K562 (cell line): Measurements from ENCODE around the gene MPL. TPM values are rescaled to one million over a fixed set of nuclear protein-coding genes. Genes with fewer than 3 reads are reported as not detected.

ENCODE experiments used
- CREM ChIP-seq: IDR thresholded peaks from 2 replicates; pipeline ENCODE4 v1.6.1; 2014; ENCODE audit warnings: antibody characterized with exemption, low read depth
- HDAC6 ChIP-seq: IDR thresholded peaks from 2 replicates; pipeline ENCODE4 v1.6.1; 2012; ENCODE audit warnings: low read depth, mild to moderate bottlenecking, control low read depth, inconsistent platforms, low read length, moderate library complexity
- HNRNPL ChIP-seq: fragments of 200-400 bp; formaldehyde crosslinking; IDR thresholded peaks from 2 replicates; pipeline ENCODE4 v1.6.1; 2017; ENCODE audit warnings: low read depth, mild to moderate bottlenecking, low read length
- HOXB6 ChIP-seq: fragments of 250-450 bp; sonication (Bioruptor Pico); IDR thresholded peaks from 2 replicates; pipeline ENCODE4 v1.5.1; 2022; ENCODE audit warnings: mild to moderate bottlenecking, borderline replicate concordance
- MAFG ChIP-seq: fragments of 450-650 bp; conservative IDR thresholded peaks from 2 replicates; pipeline ENCODE4 v1.6.1; 2016; ENCODE audit warnings: missing genetic modification characterization, missing compliant biosample characterization
- MAFK ChIP-seq: IDR thresholded peaks from 2 replicates; pipeline ENCODE4 v1.6.1; 2011; ENCODE audit warnings: low read length, improper control_type of control experiment
- POLR3G ChIP-seq: IDR thresholded peaks from 2 replicates; pipeline ENCODE4 v1.6.1; 2011; ENCODE audit not compliant: insufficient read length, insufficient replicate concordance; ENCODE audit errors: extremely low read depth
- SAFB ChIP-seq: fragments of 200-400 bp; formaldehyde crosslinking; IDR thresholded peaks from 2 replicates; pipeline ENCODE4 v1.6.1; 2017; ENCODE audit warnings: low read depth, low read length, borderline replicate concordance
- SETDB1 ChIP-seq: IDR thresholded peaks from one replicate; pipeline ENCODE4 v1.6.1; 2012; ENCODE audit warnings: low read length, control low read depth, inconsistent platforms
- U2AF1 ChIP-seq: fragments of 200-400 bp; formaldehyde crosslinking; optimal IDR thresholded peaks from 2 replicates; pipeline ENCODE3; 2017; ENCODE audit warnings: mild to moderate bottlenecking, low read depth, low read length, moderate library complexity
- WHSC1 ChIP-seq: IDR thresholded peaks from one replicate; pipeline ENCODE4 v1.6.1; 2012; ENCODE audit warnings: low read length, control low read depth, inconsistent platforms
- ZNF121 ChIP-seq: sonication (generic); formaldehyde crosslinking; conservative IDR thresholded peaks from 2 replicates; pipeline ENCODE4 v1.8.0; 2022; ENCODE audit warnings: missing genetic modification reagents
- ZNF431 ChIP-seq: sonication (generic); formaldehyde crosslinking; IDR thresholded peaks from 2 replicates; pipeline ENCODE4 v1.8.0; 2022; ENCODE audit warnings: mild to moderate bottlenecking, missing genetic modification reagents
- ZNF445 ChIP-seq: fragments of 250-450 bp; sonication (Bioruptor Pico); IDR thresholded peaks from 2 replicates; pipeline ENCODE4 v1.4.0; 2020; ENCODE audit warnings: low read depth, mild to moderate bottlenecking, moderate library complexity
- polyA plus RNA-seq, 8 experiments: library from polyadenylated mRNA; depleted of rRNA in 4 of 8; stranded (reverse) in 5 of 8; unstranded in 3 of 8; fragments of >200 nt; fragmentation: Nextera tagmentation in 2 of 8; fragmentation: Illumina TruSeq in 1 of 8; extraction: Ambion mirVana in 2 of 8; extraction: Trizol in 1 of 8; gene quantifications; 2 replicates each; pipeline versions ENCODE4 v1.2.1 to v1.2.3, GENCODE V29; 2011 to 2014; ENCODE audit warnings: inconsistent platforms in 1 of 8, missing spikeins in 1 of 8
- total RNA-seq, 7 experiments: library from RNA; depleted of rRNA in 6 of 7; stranded (reverse); fragments of >200 nt in 6 of 7; fragmentation: Illumina TruSeq in 2 of 7; extraction: Trizol in 2 of 7; gene quantifications; 2 replicates each; pipeline versions ENCODE4 v1.2.1 to v1.2.3, GENCODE V29; 2011 to 2021; ENCODE audit warnings: low replicate concordance in 1 of 7
- TF ChIP-seq, protein P1 (sequence below): IDR thresholded peaks from 2 replicates; pipeline ENCODE4 v1.6.1; 2014; ENCODE audit warnings: antibody characterized with exemption
- TF ChIP-seq, protein P2 (sequence below), 2 experiments: IDR thresholded peaks; 2 replicates each; pipeline ENCODE4 v1.6.1; 2011; ENCODE audit warnings: borderline replicate concordance in 1 of 2, control low read depth in 1 of 2, low read depth in 1 of 2, low read length in 1 of 2, mild to moderate bottlenecking in 1 of 2, mixed read lengths in 1 of 2, moderate library complexity in 1 of 2; ENCODE audit not compliant: insufficient read depth in 1 of 2, insufficient read length in 1 of 2, poor library complexity in 1 of 2, severe bottlenecking in 1 of 2; ENCODE audit errors: extremely low read depth in 1 of 2
- TF ChIP-seq, protein P3 (sequence below): fragments of 450-650 bp; IDR thresholded peaks from 2 replicates; pipeline ENCODE4 v1.6.1; 2016; ENCODE audit warnings: antibody characterized with exemption
- TF ChIP-seq, protein P4 (sequence below), 2 experiments: fragments of 450-650 bp; IDR thresholded peaks; 2 replicates each; pipeline ENCODE4 v1.6.1; 2018; ENCODE audit warnings: mild to moderate bottlenecking in 2 of 2, low read depth in 1 of 2; ENCODE audit not compliant: partially characterized antibody in 2 of 2
- TF ChIP-seq, protein P5 (sequence below): IDR thresholded peaks from 2 replicates; pipeline ENCODE4 v1.6.1; 2016; ENCODE audit warnings: missing genetic modification characterization, missing compliant biosample characterization

The MPL gene
- total and polyA plus RNA-seq, 9 of the 15 experiments (the other 6 are each of a cell fraction or from before 2014, with no cell fraction given), result not detected

DNA sequence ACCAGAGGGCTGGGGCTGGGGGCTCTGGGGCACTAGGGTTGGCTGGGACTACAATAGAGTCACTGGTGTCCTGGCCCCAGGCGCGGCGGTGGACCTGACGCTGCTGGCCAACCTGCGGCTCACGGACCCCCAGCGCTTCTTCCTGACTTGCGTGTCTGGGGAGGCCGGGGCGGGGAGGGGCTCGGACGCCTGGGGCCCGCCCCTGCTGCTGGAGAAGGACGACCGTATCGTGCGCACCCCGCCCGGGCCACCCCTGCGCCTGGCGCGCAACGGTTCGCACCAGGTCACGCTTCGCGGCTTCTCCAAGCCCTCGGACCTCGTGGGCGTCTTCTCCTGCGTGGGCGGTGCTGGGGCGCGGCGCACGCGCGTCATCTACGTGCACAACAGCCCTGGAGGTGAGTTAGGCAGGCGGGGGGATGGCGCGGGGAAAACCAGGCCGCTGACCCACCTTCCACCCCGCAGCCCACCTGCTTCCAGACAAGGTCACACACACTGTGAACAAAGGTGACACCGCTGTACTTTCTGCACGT is 32.8 kb upstream of the MPL start (continued):
- TF ChIP-seq, protein P1, sequence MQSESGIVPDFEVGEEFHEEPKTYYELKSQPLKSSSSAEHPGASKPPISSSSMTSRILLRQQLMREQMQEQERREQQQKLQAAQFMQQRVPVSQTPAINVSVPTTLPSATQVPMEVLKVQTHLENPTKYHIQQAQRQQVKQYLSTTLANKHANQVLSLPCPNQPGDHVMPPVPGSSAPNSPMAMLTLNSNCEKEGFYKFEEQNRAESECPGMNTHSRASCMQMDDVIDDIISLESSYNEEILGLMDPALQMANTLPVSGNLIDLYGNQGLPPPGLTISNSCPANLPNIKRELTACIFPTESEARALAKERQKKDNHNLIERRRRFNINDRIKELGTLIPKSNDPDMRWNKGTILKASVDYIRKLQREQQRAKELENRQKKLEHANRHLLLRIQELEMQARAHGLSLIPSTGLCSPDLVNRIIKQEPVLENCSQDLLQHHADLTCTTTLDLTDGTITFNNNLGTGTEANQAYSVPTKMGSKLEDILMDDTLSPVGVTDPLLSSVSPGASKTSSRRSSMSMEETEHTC, result no peak
- no peak for TF ChIP-seq HDAC6
- TF ChIP-seq HNRNPL, result no peak
- peak; percentile 70 for TF ChIP-seq CREM
- TF ChIP-seq, protein P2, sequence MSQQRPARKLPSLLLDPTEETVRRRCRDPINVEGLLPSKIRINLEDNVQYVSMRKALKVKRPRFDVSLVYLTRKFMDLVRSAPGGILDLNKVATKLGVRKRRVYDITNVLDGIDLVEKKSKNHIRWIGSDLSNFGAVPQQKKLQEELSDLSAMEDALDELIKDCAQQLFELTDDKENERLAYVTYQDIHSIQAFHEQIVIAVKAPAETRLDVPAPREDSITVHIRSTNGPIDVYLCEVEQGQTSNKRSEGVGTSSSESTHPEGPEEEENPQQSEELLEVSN (IDR thresholded peaks at IDR 0.05; ENCODE audit: borderline replicate concordance in 1 of 2, extremely low read depth in 1 of 2, insufficient read depth in 1 of 2, insufficient read length in 1 of 2, low read depth in 1 of 2, low read length in 1 of 2, poor library complexity in 1 of 2, severe bottlenecking in 1 of 2), result peak; percentile 59 to 93
- no peak for TF ChIP-seq HOXB6 (CRISPR knock-in tag)
- no peak for TF ChIP-seq ZNF431 (CRISPR knock-in tag)
- peak; percentile 62; the same call in 1 of the 2 replicates for TF ChIP-seq SAFB
- no peak for TF ChIP-seq U2AF1
- TF ChIP-seq, protein P3, sequence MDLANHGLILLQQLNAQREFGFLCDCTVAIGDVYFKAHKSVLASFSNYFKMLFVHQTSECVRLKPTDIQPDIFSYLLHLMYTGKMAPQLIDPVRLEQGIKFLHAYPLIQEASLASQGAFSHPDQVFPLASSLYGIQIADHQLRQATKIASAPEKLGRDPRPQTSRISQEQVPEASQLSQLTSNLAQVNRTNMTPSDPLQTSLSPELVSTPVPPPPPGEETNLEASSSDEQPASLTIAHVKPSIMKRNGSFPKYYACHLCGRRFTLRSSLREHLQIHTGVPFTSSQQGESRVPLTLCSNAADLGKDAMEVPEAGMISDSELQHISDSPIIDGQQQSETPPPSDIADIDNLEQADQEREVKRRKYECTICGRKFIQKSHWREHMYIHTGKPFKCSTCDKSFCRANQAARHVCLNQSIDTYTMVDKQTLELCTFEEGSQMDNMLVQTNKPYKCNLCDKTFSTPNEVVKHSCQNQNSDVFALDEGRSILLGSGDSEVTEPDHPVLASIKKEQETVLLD, result 0 out of 2 replicates have a peak, but pooled peaks have one; percentile 21
- no peak for TF ChIP-seq MAFG (tag)
- TF ChIP-seq, protein P4, sequence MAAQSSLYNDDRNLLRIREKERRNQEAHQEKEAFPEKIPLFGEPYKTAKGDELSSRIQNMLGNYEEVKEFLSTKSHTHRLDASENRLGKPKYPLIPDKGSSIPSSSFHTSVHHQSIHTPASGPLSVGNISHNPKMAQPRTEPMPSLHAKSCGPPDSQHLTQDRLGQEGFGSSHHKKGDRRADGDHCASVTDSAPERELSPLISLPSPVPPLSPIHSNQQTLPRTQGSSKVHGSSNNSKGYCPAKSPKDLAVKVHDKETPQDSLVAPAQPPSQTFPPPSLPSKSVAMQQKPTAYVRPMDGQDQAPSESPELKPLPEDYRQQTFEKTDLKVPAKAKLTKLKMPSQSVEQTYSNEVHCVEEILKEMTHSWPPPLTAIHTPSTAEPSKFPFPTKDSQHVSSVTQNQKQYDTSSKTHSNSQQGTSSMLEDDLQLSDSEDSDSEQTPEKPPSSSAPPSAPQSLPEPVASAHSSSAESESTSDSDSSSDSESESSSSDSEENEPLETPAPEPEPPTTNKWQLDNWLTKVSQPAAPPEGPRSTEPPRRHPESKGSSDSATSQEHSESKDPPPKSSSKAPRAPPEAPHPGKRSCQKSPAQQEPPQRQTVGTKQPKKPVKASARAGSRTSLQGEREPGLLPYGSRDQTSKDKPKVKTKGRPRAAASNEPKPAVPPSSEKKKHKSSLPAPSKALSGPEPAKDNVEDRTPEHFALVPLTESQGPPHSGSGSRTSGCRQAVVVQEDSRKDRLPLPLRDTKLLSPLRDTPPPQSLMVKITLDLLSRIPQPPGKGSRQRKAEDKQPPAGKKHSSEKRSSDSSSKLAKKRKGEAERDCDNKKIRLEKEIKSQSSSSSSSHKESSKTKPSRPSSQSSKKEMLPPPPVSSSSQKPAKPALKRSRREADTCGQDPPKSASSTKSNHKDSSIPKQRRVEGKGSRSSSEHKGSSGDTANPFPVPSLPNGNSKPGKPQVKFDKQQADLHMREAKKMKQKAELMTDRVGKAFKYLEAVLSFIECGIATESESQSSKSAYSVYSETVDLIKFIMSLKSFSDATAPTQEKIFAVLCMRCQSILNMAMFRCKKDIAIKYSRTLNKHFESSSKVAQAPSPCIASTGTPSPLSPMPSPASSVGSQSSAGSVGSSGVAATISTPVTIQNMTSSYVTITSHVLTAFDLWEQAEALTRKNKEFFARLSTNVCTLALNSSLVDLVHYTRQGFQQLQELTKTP (IDR thresholded peaks at IDR 0.05; ENCODE audit: low read depth in 1 of 2, partially characterized antibody in 2 of 2), result no peak
- no peak for TF ChIP-seq ZNF445 (CRISPR knock-in tag)
- TF ChIP-seq POLR3G, result no peak
- TF ChIP-seq SETDB1, result no peak
- TF ChIP-seq ZNF121 (CRISPR knock-in tag), result no peak
- TF ChIP-seq WHSC1, result no peak
- TF ChIP-seq, protein P5, sequence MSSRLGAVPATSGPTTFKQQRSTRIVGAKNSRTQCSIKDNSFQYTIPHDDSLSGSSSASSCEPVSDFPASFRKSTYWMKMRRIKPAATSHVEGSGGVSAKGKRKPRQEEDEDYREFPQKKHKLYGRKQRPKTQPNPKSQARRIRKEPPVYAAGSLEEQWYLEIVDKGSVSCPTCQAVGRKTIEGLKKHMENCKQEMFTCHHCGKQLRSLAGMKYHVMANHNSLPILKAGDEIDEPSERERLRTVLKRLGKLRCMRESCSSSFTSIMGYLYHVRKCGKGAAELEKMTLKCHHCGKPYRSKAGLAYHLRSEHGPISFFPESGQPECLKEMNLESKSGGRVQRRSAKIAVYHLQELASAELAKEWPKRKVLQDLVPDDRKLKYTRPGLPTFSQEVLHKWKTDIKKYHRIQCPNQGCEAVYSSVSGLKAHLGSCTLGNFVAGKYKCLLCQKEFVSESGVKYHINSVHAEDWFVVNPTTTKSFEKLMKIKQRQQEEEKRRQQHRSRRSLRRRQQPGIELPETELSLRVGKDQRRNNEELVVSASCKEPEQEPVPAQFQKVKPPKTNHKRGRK (tag), result no peak
- TF ChIP-seq MAFK, result no peak
